Right kidney (tissue), 1 donor: ENCODE data around the gene COG7.
A peak's percentile ranks its signal among the peaks of the same experiment; 100 is the strongest.
"Not testable (repeated sequence)": the region's sequence is repeated elsewhere in the genome, so short reads cannot be mapped to it uniquely, and the experiment has no call there.

Experiments used
- DNase-seq: peaks from one replicate; pipeline ENCODE4 v3.0.0-alpha.2; 2016

The COG7 gene

DNA sequence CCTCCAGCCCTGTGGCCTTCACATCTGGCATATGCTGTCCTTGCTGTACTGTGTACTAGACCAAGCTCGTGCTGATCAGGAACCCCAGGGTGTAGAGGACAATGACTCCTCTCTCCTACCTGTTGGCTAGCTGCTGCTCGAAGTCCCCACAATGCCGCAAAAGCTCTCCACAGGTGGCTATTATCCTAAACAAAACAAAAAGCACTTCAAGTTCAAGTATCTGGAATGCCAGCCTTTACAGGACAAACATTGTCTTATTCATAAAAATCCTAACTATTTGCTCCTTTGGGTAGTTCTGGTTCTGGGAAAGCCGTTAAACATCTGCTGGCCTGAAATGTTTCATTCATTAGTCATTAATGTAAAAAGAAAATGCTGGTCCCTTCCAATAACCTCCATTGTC, 42.8 kb downstream of the COG7 start:
- DNase-seq, result no peak

DNA sequence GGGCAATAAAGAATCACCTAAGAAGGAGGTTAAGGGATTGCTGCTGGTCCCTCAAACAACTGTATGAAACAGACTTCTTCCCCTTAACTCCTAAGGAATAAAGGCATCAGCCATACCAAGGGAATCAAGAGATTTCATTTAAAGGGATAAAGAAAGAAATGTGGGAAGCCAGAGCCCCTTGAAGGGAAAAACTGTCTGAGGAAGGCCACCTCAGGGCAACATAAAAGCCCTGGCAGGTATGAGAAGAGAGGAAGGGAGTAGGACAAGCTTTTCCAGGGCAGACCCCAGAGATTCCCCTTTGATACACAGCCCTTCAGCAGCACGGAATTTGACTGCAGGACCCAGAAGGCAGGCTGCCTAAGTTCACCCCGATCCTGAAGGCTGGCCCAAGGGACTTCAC, 43.5 kb downstream of the COG7 start:
- DNase-seq, result no peak

DNA sequence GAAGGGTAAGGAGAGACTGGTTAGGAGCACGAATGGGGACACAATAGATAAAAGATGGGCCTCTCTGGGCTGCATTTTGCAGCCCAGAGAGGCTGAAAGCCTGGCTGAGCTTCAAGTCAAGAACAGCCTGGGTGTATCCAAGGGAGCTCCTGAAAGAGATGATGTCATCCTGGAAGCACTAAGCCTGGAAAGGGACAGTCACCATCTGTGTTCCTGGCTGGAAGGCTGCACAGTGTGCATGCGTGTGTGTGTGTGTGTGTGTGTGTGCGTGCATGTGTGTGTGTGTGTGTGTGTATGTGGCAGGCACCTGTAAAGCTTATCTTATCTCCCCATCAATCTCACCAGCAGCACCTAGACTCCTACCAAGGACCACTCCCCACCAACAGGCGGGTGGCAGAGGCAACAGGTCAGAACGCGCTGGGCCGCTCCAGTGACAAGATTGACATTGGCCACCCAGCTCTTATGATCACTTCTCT, 44.1 kb downstream of the COG7 start:
- no peak for DNase-seq

- DNase-seq, result no peak
These were observed 44.7 kb downstream of the COG7 start for GRCh38 chr16:23408242-23408822.

DNA sequence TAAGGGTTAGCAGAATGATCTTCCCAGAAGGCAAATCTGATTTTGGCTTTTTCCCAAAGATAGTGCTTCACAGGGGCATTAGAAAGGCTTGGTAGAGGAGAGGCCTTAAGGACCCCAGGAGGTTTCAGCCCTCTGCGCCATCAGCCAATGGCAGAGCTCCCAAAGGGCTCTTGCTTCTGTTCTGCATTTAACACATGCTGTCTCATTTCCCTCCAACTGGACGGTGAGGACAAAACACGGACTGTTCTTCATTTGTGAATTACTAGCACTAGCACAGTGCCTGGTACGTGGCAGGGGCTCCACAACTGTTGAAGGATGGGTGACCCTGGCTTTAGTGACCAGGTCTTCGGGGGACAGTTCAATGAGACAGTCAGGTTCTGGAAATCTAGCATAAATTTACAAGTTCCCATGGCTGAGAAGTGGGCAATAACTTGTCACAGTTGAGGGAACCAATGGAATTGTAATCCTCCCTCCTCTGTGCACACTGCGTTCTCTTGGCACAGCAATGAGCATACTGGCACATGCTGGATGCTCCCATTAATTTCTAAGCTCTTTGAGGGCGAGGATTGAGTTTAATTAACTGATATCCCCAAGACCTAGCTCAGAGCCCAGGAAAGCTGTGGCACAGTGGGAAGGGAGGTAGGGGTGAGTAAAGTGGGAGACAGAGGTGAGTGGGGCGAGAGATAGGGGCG, 45.4 kb downstream of the COG7 start:
- DNase-seq, result no peak

DNA sequence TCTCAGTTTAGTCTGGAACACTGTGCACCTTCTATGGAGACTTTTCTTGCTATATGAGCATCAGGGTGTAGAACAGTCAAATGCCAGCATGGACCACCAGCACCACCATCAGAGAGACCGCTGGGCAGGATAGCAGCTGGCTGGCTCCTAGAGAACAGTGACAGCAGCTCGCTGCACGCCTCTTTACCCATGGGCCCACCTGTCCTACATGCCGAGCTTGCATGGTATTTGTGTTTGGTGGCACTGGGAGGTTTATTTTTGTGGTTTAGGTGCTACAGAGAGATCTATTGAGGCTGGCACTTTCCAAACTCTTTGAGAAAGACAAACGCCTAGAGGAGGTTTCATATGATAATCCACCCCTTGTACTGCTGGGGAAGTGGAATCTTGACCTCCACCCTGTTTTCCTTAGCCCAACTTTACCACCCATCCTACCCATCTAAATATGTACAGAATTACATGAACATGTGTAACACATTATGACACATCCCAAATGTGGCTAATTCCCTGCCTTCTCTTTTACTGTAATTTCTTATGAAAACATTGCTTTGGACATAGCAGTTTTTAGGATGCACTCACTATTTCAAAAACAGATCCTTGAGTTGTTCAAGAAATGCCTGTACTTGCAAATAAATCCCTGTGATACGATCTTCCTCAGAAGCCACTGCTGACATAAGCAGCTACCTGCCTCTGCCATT, 46.3 kb downstream of the COG7 start:
- no peak for DNase-seq

GRCh38 chr16:23406024-23406423, 47.0 kb downstream of the COG7 start:
- no peak for DNase-seq

- peak; percentile 41 for DNase-seq
These were observed 49.4 kb downstream of the COG7 start for GRCh38 chr16:23403547-23403946.

- no peak for DNase-seq
These were observed 50.9 kb downstream of the COG7 start for GRCh38 chr16:23402100-23402499.

DNA sequence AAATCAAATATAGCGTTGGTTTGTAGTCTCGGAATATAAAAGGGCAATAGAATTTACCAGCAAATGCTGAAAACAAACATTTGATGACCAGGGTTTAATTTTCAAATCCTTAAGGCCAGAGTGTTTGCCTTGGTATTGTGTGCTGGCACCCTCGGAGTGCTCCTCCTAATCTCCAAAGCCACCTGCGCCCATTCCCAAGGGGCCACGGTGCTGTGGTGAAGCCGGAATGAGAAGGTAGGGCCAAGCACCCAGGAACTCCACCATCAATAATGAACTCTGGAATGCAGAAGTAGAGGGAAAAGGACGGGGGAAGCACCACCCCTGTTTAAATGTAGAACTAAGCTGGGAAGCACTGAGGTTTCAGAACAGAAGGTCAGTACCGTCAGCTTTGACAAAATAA, 51.9 kb downstream of the COG7 start:
- no peak for DNase-seq

DNA sequence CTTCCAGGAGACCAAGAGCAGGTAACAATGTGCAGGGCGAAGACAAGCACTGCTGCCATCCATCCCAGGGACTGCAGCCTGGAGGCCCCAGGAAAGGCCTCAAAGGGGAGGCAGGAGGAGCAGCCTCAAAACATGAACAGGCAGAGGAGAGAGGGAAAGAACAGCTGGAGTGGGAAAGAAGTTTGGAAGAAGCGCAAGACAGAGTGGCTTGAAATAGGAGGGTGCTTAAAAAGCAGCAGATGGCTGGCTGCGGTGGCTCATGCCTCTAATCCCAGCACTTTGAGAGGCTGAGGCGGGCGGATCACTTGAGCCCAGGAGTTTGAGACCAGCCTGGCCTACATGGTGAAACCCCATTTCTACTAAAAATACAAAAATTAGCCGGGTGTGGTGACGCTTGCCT, 52.5 kb downstream of the COG7 start:
- DNase-seq, result not testable (repeated sequence)

DNA sequence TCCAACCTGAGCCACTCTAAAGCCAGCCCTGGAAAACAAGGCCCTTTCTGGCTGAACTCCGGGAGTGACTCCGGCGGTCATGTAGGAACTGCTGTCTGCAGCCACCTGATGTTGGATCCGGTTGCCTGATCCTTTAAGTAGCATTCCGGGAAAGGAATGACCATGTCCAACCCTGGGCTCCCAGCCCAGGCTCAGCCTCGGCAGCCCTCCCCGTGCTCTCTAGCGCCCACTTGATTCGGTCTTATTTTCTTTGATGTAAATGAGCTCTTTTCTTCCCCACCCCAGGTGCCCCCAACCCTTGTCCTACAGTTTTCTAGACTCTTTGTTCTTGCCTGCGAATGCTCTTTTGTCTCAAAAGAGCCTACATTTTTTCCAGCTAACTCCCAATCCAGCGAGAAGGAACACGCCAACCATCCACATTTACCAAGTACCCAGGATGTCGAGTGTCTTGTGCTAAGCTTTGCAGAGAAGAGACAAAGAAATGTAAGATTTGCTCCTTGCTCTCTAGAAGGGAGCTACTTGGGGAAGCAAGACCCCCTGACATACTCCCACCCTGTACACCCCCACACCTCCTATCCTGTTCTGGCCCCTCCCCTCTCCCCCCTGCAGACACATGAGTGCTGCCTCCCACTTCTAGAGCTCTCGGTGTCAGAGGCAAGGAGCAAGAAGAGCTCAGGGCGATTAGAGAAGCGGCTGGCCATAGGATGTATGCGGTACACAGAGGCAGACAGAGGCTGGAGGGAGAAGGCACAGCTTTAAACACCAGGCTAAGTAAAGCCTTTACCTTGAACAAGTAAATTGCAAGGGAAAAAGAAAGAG, 53.8 kb downstream of the COG7 start:
- peak; percentile 35 for DNase-seq

DNA sequence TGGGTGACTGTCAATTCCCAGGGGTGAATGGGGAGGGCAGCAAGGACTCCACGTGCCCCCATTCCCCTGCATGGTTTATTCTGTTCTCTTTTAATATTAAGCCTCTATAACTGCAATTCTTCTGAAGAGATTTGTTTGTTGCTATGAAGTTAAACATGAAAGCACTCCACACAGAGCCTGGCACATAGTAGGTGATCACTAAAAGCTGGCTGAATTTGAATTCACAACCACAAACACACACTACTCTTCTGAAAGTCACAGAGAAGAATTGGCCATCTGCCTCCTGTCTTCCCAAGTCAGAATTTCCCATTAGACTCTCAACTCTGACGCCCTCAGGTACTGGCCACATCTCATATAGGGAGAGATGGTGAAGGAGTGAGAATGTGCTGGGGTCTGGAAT, 55.5 kb downstream of the COG7 start:
- DNase-seq, result no peak

- no peak for DNase-seq
These were observed 57.3 kb downstream of the COG7 start for GRCh38 chr16:23395732-23396131.

DNA sequence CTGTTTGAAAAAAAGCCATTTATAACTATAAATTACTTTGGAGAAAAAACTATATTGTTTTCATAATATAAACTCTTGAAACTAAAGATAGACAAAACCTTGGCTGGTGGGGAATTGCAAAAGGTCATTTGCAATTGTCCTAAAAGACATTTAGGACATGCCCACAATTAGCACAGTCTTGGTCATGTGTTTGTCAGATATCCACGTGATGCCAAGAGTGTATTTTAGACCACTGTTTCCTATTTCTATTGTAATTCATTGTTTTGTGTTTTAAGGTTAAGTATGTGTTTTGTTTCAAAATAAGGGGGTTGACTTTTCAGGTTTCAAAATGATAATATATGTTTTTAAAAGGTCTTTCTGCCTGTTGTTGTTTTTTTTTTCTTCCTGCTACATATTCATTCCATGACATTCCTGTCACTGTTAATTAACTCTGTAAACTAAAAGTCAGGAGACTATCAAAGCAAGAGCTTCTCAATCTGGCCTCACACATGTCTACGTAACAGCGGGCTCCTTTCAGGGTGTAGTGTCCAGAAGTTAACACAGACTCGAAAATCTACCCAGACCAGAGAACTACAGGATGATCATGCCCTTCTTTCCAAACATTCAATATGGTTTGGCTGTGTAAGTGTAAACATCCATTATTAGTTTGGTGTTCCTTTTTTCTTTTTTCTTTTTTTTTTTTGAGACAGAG, 58.7 kb downstream of the COG7 start:
- no peak for DNase-seq

DNA sequence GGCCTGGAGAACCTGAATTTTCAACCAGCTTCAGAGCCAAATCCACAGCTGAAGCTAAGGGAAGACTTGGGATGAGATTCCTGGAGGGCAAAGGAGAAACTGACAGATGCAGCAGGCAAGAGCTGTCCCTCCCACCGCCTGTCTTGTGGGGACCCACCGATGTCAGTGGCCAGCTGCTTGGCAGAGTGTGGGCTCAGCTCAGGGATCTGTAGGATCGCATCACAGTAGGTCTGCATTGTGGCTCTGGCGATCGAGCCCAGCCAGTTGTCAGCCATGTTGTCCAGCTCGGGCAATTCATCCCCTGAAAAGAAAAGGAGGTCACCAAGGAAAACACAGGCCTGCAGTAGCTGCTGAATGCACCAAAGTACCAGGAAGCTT, 60.8 kb downstream of the COG7 start:
- DNase-seq, result no peak

- no peak for DNase-seq
These were observed 61.4 kb downstream of the COG7 start for GRCh38 chr16:23391381-23392222.

DNA sequence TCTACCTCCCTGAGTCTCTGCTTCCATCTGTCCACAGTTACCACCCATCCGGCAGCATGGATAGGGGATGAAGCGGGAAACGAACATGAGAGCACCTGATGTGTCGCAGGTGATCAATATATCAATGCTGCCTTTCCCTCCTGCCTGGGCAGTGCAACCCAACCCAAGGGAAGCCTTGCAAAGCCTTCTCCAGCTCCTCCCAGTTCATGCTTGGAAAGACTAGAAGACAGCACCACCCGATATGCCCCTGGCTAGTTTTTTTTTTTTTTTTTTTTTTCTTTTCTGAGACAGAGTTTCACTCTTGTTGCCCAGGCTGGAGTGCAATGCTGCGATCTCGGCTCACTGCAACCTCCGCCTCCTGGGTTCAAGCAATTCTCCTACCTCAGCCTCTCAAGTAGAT, 63.1 kb downstream of the COG7 start:
- DNase-seq, result not testable (repeated sequence)

GRCh38 chr16:23389201-23389600, 63.8 kb downstream of the COG7 start:
- no peak for DNase-seq

DNA sequence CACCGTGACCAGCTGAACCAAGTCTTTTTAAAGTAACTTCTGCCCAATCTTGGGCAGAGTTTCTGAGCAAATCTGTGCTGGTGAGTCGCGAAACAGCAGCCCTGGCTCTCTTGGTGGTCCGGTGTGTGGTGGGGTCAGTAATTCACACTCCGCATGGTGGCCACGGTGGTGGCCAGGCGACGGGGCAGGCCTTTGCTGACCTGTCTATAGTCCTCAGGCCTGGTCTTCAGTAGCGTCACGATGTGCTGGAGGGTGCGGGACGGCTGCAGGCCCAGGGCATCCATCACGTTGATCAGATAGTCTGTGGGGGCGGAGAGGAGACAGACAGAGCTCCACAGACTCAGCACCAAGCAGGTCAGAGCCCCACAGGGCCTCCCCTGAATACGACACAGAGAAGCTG, 64.2 kb downstream of the COG7 start:
- no peak for DNase-seq

GRCh38 chr16:23387666-23388065, 65.3 kb downstream of the COG7 start:
- no peak for DNase-seq
